ENCODE measurements around the gene UNC79.
"Not testable (repeated sequence)": the region's sequence is repeated elsewhere in the genome, so short reads cannot be mapped to it uniquely, and the experiment has no call there.

Gene UNC79

DNA sequence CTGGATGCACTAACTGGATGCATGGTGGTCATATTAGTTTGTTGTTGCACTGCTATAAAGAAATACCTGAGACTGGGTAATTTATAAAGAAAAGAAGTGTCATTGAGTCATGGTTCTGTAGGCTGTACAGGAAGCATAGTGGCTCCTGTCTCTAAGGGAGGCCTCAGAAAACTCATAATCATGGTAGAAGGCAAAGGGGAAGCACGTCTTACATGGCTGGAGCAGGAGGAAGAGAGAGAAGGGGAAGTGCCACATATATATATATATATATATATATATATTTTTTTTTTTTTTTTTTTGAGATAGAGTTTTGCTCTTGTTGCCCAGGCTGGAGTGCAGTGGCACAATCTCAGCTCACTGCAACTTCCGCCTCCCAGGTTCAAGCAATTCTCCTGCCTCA, 62.9 kb downstream of the UNC79 start:
- not testable (repeated sequence) for DNase-seq (ENCODE audit: low read depth)

DNA sequence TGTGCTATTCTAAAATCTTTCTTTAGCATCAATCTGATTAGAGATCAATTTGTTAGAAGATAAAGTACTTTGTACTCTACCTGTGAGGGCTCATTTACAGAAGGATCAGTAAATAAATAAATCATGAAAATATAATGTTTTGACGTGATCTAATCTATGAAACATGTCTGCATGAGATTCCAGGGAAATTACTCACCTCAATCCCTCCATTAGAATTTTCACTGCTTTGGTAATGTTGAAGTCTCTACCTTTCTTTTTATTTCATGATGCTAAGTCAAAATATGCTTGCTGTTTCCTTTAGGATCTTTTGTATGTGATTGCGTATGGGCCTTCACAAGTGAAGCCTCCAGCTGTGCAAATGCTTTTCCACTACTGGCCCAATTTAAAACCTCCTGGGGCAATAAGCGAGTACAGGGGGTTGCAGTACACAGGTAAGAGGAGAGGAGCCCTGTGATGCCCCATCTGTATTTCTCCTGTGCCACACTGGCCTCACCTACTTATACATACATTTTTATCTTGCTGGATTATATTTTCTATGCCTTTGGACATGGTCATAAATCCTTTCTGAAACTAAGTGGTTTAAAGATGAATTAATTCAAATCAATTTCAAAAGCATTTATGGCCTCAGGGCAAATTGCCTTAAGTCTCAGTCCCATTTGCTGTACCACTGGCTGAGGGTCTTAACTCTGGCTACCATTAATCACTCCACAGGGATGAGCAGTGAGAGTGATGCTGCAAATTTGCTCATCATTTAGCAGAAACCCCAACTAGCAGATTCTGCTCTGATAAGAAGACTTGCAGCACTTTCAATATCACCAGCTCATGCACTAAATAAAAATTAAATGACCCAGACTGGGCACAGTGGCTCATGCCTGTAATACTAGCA, 66.4 kb downstream of the UNC79 start:
- DNase-seq (ENCODE audit: low read depth) = no peak

DNA sequence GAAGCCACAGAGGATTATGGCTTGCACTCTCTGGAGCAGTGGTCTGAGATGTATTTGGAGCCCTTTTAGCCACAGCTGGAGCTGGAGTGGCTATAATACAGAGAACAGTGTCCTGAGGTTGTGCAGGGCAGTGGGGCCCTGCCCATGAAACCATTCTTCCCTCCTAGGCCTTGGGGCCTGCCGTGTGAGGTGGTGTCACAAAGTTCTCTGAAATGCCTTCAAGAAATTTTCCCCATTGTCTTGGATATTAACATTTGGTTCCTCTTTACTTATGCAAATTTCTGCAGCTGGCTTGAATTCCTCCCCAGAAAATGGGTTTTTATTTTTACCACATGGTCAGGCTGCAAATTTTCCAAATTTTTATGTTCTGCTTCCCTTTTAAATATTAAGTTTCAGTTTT, 79.3 kb downstream of the UNC79 start:
- DNase-seq (ENCODE audit: low read depth) = no peak

DNA sequence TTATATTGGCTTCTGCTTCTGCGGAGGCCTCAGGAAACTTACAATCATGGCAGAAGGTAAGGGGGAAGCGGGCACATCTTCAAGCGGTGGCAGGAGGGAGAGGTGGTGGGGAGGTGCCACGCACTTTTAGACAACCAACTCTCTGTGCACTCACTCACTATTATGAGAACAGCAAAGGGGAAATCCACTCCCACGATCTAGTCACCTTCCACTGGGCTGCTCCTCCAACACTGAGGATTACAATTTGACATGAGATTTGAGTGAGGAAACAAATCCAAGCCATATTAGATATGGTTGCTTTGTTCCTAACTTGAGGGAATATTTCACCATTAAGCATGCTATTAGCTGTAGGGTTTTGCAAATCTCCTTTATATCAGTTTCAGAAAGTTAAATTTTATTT, 80.3 kb downstream of the UNC79 start:
- no peak for DNase-seq (ENCODE audit: low read depth)

DNA sequence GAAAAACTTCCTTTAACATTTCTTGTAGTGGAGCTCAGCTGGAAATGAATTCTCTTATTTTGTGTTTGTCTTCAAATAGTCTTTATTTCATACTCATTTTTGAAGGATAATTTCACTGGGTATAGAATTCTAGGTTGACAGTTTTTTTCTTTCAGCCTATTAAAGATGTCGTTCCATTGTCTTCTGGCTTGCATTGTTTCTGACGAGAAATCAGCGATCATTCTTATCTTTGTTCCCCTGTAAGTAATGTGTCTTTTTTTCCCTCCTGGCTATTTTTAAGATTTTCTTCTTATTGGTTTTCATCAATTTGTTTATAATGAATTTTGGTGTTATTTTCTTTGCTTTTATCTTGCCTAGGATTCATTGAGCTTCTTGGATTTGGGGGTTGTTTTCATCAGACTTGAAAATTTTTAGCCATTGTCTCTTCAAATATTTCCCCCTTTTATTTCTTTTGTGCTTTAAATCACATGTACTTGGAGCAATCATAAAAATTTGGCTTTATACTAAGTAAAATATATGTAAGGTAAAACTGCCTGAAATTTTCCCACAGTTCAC, 89.4 kb downstream of the UNC79 start:
- DNase-seq (ENCODE audit: low read depth) = no peak

DNA sequence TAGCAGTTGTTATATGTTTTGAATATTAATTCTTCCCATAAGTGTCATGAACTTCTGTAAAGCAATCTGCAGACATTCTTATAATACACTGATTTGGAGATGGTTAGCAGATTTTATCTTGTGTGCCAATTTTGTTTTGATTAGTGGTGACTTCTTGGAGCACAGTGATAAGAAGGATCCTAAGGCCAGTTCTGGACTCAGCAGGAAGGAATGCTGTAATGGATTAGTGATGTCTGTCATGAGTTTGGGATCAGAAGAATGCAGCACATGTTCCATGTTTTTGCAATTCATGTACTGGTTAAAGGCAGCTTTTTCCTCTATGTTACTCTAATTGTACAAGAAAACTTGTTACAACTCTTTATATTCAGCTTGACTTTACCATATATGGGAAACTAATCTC, 91.5 kb downstream of the UNC79 start:
- DNase-seq (ENCODE audit: low read depth) = no peak

DNA sequence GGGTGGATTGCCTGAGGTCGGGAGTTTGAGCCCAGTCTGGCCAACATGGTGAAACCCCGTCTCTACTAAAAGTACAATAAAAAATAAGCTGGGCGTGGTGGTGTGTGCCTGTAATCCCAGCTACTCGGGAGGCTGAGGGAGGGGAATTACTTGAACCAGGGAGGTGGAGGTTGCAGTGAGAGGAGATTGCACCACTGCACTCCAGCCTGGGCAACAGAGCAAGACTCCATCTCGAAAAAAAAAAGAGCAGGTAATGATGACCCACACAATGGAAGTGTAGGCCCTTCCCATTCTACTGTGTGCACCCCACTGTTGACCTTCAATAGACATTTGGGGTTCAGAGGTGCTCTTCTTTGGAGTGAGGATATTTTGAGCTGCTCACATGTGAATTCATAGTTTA, 94.5 kb downstream of the UNC79 start:
- DNase-seq (ENCODE audit: low read depth) = not testable (repeated sequence)

DNA sequence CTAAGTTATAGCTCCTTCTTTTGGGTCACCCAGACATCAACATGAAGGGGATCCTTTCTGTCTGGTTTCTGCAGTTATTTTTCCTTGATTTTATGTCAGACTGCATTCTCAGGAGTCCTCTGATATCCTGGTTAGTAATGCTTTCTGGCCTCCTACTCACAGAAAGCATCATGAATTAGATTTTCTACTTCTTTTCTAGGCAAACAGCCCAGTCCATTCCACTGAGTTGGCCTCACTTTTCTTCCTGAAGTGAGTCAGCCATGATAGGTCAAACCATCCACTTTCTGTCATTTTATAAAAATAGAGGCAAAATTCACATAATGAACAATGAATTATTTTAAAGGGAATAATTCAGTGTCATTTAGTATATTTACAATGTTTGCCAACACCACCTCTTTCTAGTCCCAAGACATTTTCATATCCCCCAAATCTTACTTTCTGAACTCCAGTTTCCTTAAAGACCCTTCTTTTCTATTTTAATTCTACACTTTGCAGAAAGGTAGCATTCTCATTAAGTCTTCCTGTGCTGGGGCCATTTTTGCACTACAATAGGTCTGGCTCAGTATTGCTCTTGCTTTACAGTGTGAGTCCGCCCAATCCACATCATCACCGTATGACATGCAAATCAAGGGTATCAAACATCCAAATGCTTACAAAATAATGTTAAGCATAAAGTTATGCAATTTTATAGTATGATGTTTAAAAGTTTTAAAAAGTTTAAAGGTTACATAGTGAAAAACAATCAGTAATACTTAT, 95.1 kb downstream of the UNC79 start:
- no peak for DNase-seq (ENCODE audit: low read depth)

DNA sequence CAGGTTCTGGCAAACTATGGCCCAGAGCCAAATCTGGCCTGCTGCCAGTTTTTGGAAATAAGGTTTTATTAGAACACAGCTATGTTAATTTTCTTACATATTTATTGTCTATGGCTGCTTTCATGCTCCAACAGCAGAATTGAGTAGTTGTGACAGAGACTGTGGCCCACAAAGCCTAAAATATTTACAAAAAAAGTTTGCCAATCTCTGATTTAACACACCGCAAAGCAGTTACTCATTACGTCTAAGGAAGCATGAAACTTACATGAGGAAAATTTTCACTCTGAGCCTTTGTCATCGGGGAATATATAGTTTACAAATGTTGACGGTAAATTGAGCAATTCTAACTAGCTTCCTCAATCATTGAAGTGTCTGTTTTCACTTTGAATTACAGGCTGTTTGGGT, 96.5 kb downstream of the UNC79 start:
- DNase-seq (ENCODE audit: low read depth) = no peak

DNA sequence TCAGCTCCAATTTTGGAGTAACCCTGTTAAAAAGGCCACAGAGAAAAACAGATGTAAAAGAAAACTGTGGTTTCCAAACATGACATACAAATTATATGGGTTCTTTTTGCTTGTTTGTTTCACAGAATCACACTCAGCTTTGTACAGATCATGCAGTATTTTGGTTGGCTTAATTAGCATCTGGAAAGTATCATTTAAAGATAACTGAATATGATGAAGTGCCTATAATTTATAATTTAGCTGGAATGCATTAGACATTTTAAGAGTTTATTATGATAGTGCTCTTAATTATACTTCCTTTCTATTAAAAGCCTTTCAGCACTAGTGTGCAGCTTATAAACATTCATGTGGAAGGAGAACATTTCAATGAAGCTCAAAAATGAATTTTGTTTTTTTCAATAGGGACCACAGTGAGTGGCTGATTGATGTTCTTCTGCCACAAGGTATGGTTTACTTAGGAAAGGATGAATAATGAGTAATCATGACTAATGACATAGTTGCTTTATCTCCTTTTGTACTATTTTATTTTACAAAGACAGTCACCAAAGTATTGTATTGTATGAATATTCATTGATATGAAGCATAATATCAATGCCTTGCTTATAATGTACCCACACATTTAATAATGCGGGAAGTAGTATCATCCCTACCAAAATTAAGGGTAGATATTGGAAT, 98.3 kb downstream of the UNC79 start:
- DNase-seq (ENCODE audit: low read depth) = no peak

DNA sequence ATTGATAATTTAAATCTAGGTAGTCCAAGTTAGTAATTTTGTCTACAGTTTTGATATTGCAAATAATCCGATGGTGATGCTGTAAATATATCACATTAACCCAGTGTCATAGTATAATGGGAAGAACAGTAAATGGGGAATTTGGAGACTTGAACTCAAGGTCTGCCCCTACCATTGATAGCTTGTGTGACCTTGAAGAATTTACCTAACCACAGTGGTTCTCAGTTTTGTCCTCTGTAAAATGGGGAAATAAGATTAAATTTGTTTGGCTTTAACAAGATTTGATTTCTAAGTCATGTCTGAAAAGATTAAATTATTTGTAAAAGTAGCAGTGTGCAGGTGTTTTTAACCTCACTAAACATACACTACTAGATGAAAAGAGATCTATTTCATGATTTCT, 100.9 kb downstream of the UNC79 start:
- DNase-seq (ENCODE audit: low read depth) = no peak

DNA sequence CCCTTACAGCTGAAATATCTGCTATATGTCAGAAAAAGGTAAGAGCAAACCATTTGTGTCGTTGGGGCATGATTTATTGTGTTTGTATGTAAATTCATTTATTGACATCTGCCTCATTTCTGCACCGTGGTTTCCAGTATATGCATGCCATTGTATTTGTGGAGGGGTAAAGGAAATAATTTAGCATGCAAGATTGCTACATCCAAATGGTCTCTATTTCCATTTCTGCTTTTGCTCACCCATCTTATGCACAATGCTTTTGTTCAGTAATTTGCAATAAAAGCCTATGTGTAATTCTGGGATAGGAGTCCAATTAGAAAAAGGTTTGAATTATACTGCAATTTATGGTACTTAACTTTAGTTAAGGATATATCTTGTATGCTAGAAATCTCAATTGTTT, 101.8 kb downstream of the UNC79 start:
- DNase-seq (ENCODE audit: low read depth) = no peak

DNA sequence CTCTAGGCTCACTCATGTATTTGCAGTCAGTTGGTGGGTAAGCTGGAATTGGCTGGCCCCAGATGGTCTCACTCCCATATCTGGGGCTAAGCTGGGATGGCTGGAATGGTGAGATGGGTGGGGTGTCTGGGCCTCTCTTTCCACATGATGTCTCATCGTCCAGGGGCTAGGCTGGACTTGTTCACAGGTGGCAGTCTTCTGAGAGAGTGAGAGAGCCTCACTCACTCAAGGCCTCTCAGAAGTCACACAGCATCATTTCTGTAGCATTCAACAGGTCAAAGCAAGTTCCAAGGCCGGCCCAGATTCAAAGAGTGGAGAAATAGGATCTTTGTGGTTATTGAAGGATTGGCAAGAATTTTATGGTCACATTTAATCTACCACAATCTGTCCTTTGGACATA, 102.7 kb downstream of the UNC79 start:
- no peak for DNase-seq (ENCODE audit: low read depth)

DNA sequence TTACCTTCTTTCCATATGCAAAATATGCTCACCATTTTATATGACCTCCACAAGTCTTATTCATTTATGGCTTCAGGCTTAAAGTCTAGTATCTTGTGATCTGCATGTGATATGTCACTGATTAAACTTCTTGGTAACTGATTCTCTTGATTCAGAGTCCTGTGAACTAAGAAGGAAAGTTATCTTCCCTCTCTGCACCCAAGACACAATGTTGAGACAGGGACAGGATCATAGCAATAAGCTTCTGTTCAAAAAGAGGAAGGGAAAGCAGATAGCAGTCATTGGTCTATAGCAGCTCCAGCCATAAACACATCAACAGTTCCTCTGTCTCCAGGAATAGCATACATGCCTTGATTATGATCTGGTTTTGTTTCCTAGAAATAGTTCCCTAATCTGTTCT, 103.1 kb downstream of the UNC79 start:
- no peak for DNase-seq (ENCODE audit: low read depth)

DNA sequence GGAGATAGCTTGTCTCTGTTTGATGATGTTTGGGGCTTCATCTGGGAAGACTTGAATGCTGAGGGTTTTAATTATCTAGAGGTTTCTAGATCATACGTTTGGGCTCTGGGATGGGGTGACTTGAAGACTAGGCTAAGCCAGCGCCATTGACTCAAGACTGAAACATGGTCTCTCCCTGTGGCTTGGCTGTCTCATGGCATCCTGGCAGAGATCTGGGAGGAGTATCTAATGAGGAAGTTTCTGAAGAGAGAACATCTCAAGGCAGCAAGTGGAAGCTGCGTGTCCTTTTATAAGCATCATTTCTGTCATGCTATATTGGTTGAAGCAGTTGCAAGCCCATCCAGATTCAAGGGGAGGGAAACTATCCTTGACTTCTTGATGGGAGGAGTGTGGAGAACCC, 104.8 kb downstream of the UNC79 start:
- no peak for DNase-seq (ENCODE audit: low read depth)

DNA sequence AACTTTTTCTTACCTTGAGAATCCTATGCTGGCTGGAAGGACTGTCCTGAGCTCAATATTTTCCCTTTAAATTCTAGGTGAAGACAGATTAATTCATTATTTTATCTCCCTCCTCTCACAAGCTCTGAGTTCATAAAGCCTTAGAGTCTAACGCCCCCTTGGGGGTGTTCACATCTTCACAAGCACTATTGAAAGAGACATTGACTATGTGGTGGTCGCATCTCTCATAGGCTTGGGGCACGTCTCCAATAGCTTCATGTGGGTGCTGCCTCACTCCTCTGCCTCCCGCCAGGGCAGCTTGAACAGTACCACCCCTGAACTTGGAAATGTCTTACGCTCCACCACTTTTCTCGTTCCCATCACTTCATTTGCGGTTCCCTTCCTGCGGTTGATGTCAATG, 106.2 kb downstream of the UNC79 start:
- no peak for DNase-seq (ENCODE audit: low read depth)

DNA sequence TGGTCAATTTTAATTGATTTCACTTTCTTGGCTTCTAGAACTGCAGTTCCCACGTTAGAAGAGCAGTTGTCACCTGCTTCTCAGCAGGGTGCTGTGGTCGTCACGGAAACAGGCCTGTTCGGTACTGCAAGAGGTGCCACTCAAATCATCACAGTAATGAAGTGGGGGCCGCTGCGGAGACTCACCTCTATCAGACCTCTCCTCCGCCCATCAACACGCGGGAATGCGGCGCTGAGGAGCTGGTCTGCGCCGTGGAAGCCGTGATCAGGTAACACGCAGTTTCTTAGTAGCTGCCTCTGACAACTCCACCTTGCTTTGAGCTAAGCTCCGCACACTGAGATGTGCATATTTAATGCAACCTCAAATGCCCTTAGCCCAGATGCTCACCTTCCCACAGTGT, 107.2 kb downstream of the UNC79 start:
- DNase-seq (ENCODE audit: low read depth) = no peak

DNA sequence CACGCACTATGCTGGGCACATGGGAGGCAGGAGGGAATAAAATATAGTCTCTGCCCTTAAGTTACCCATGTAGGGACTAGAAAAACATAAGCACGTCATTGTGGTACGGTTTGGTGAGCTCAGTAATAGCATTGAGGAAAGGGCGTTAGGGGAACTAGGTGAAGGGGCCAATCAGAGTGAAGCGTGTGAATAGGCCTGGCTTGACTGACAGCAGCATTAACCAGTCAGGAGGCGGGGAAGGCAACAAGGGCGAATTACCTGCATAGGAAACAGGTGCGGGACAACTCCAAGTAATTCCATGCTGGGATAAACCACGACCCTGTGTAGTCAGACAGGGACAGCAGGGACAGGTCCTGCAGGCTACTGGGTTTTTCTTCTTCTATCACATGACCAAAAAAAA, 107.7 kb downstream of the UNC79 start:
- no peak for DNase-seq (ENCODE audit: low read depth)

DNA sequence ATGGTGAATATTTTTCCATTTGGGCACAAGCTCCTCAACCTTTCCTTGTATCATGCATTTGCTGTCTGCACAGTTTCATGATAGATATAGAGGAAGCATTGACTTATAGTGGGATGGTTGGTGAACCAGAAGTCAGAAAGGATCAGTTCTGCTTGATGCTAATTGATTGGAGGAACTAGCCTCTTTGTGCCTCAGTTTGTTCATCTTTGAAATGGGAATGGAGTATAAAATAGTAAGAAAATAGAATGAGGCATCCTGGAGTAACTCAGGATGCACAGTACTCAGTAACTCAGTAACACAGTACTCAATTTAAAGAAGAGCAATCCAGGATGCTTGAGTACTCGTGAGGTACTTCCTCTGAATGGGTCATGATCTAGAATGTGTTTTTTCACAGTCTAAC, 109.5 kb downstream of the UNC79 start:
- no peak for DNase-seq (ENCODE audit: low read depth)

DNA sequence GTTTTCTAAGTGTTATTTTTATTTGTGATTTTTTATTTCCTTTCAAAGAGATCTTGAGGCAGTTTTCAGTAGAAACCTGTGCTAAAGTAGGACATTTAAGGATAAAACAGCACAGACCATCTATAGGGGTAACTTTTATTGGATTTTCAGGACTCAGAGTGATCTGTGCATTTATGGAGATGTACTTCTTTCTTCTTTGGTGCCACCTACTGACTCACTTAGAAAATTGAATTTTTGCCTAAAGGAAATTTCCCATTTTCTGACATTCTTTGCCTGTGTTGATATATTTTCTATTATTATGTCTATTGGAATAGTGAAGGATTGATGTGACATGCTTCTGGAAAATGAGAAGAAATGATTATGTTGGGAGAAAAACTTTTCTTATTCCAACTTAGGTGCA, 113.0 kb downstream of the UNC79 start:
- no peak for DNase-seq (ENCODE audit: low read depth)

DNA sequence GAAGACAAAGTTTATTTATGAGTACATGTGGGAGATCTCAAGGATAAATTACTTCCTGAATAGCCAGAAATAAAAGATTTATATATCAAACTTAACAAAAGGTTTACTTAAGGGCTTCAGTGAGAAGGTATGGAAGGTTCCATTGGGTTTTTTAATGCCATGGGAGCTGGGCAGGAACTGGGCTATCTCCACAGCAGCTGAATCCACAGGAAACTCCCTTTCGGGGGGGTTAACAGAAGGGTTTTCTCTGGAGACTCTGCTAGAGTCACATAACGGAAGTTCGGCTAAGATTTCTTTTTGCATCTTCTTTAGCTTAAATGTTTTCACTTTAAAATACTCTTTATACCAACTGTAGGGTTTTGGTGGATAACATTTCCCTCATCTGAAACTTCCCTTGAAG, 113.5 kb downstream of the UNC79 start:
- DNase-seq (ENCODE audit: low read depth) = no peak

DNA sequence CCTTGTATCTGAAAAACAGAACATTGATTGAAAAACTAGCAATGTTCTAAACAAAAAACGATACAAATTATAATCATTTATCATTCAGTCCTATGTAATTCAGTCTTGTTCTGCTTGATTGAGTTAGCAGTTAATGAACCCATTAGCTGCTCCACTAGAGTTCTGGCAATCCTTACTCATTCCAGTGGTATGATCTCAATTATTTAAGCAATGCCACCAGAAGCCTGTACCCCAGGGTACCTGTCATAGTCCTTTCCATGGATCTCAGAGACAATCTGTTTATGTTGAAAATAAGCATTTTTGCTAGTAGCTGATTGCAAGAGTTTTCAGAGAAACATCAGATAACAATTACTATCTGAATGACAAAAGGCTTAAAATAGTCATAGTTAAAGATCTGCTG, 115.9 kb downstream of the UNC79 start:
- no peak for DNase-seq (ENCODE audit: low read depth)
